KG1 (cell line): Measurements from ENCODE around the gene MYH7.
"Not testable (repeated sequence)": the region's sequence is repeated elsewhere in the genome, so short reads cannot be mapped to it uniquely, and the experiment has no call there.

Experiments
- DNase-seq: peaks from one replicate; lab custom pipeline; 2025; lab: John Stamatoyannopoulos, UW

The MYH7 gene

GRCh38 chr14:23430016-23430722 is 5.3 kb downstream of the MYH7 start:
- no peak for DNase-seq

DNA sequence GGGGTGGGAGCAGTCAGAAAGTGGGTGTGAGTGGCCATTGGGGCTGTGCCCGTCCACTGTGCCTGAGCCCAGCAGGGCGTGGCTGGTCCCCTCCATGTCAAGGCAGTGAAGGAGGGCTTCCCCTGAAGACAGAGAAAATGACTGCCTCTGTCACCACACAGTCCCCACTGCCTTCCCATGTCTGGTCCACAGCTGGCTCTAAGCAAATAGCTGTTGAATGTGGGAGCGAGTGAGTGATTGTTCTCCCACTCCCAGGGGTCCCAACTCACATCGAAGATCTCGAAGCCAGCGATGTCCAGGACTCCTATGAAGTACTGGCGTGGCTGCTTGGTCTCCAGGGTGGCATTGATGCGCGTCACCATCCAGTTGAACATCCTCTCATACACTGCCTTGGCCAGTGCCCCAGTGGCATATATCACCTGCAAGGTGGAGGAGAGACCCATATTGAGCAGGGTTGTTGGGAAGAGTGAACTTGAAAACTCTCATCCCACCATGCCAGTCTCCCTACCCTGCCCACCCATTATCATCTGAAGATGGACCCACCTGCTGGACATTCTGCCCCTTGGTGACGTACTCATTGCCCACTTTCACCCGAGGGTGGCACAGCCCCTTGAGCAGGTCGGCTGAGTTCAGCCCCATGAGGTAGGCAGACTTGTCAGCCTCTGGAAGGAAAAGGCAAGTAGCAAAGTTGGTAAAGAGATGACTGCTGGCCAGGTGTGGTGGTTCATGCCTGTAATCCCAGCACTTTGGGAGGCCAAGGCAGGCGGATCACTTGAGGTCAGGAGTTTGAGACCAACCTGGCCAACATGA is 6.6 kb downstream of the MYH7 start:
- DNase-seq, result no peak

DNA sequence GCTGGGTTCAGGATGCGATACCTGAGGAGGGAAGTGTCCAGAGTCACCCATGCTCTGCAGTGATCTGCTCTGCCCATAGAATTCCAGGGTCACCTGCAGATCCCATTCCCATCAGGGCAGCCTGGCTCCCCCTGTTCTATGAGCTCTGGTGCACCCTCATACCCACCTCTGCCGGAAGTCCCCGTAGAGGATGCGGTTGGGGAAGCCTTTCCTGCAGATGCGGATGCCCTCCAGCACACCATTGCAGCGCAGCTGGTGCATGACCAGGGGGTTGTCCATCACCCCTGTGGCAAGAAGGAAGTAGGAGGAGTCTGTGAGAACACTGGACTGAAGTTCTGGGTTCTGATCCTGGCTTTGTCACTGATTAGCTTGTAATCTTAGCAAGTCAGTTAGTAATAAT is 9.7 kb downstream of the MYH7 start:
- DNase-seq, result not testable (repeated sequence)

DNA sequence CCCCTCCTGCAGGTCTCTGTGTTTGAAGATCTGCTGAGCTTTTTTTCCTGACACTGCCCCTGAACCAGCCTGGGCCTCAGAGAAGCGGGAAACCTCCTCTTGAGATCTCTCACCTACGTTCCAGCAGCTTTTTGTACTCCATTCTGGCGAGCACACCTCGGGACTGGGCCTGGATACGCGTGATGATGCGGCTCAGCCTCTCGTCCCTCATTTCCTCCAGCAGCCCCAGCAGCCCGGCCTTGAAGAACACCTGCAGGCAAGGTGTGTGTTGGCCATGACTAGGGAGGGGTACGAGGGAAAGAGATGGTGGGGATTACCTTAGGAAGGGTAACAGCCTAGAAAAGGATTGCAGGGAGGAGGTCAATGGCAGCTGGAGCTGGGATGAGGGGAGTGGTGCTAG is 10.3 kb downstream of the MYH7 start:
- DNase-seq, result no peak

GRCh38 chr14:23423657-23424056 is 11.8 kb downstream of the MYH7 start:
- no peak for DNase-seq

GRCh38 chr14:23421594-23421993 is 13.9 kb downstream of the MYH7 start:
- DNase-seq, result no peak

GRCh38 chr14:23419646-23420045 is 15.8 kb downstream of the MYH7 start:
- DNase-seq, result not testable (repeated sequence)

GRCh38 chr14:23418021-23418420 is 17.4 kb downstream of the MYH7 start:
- no peak for DNase-seq

DNA sequence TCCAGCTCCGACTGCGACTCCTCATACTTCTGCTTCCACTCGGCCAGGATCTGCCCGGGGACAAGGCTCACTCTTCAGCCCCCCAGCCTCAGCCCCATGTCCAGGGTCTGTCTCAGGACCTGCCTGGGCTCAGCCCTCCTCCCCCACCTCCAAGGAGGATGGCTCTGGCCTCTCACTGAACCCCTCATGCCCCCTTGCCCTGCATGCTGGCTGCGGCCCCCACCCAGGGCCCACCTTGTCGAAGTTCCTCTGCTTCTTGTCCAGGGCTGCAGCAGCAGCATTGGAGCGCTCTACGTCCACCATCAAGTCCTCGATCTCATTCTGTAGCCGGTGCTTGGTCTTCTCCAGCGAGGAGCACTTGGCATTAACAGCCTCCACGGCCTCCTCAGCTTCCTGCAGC is 18.2 kb downstream of the MYH7 start:
- DNase-seq, result not testable (repeated sequence)

GRCh38 chr14:23416801-23417200 is 18.7 kb downstream of the MYH7 start:
- no peak for DNase-seq

DNA sequence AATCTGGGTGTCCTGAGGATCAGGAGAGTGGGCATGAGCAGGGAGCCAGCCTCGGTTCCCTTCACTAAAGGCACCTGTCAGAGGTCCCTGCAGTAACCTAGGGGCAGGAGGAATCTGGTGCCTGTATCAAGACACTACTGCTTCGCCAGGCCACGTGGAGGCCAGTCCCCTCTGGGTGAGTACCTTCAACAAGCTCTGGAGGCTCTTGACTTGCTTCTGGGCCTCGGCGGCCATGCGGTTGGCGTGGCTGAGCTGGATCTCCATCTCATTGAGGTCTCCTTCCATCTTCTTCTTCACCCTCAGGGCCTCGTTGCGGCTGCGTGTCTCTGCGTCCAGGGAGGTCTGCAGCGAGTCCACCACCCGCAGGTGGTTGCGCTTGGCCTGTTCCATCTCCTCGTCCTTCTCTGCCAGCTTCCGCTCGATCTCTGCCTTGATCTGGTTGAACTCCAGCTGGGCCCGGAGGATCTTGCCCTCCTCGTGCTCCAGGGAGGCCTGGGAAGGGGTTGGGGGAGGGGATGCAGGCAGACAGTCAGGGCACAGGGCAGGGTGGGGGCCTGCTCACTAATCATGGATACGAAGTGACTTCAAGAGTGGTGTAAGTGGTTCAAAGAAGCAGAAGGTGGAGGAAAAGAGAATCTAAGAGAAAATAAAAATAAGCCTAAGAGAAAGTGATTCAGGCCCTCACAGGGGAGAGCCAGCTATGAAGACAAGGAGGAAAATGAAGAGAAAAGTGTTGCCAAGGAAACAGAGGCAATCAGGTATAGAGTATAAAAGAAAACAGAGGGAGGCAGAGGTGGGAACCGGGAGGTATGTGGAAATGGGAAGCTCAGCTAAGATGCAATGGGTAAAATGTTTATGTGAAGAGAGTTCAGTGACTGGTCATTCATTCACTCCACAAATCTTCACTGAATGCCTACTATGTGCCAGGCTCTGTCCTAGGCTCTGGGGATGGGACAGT is 19.4 kb downstream of the MYH7 start:
- no peak for DNase-seq

DNA sequence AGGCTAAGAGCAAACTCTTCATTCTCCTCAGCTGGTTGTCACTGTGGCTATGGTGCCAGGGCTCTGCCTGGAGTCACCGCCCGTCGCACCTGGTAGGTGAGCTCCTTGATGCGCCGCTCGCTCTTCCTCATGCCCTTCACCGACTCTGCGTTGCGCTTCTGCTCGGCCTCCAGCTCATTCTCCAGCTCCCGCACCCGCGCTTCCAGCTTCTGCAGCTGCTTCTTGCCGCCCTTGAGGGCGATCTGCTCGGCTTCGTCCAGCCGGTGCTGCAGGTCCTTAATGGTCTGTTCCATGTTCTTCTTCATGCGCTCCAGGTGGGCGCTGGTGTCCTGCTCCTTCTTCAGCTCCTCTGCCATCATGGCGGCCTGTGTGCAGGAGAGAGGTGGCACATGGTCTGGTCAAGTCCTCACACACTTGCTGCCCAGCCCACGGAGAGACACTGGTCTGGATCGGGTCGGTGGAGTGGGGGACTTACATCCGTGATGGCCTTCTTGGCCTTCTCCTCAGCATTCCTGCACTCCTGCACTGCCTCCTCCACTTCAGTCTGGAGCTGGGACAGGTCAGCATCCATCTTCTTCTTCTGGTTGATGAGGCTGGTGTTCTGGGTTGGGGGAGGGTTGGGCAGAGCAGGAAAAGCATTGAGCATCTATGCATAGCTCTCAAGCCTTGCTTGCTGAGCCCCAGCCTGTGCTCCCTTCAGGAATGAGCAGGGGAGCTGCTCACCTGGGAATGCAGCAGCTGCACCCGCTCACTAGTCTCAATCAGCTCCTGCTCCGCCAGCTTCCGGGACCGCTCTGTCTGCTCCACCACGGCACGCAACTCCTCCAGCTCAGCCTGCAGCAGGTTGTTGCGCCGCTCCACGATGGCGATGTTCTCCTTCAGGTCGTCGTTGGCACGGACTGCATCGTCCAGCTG is 20.3 kb downstream of the MYH7 start:
- no peak for DNase-seq

GRCh38 chr14:23414254-23414653 is 21.2 kb downstream of the MYH7 start:
- no peak for DNase-seq

DNA sequence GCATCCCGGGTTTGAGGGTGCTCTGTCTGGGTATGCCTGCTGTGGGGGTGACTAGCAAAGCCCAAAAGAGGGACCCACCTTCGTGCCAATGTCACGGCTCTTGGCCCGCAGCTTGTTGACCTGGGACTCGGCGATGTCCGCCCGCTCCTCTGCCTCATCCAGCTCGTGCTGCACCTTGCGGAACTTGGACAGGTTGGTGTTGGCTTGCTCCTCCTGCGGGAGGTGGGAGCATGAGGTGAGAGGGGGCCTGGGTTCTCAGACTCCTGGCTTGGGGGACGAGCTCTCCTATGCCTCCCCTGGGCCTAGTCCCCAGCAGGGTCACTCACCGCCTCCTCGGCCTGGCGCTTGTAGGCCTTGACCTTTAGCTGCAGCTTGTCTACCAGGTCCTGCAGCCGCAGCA is 21.8 kb downstream of the MYH7 start:
- DNase-seq, result no peak

GRCh38 chr14:23411563-23412525 is 23.6 kb downstream of the MYH7 start:
- DNase-seq, result no peak

- no peak for DNase-seq
Observed at GRCh38 chr14:23409966-23410635, 25.4 kb downstream of the MYH7 start.

GRCh38 chr14:23409475-23409874 is 26.0 kb downstream of the MYH7 start:
- no peak for DNase-seq

GRCh38 chr14:23408307-23408630 is 27.2 kb downstream of the MYH7 start:
- no peak for DNase-seq

GRCh38 chr14:23407516-23408306 is 27.7 kb downstream of the MYH7 start, which contains the start of gene MYH6:
TSS of gene MYH6 (minus strand) at chr14:23408273. CDS start at chr14:23407223, 1,050 bp downstream.
- no peak for DNase-seq
